Gastrocnemius medialis (tissue), 4 donors: ENCODE results near the gene GCN1. TPM values are rescaled to one million over a fixed set of nuclear protein-coding genes. Genes with fewer than 3 reads are reported as not detected.
"Not testable (repeated sequence)": the region's sequence is repeated elsewhere in the genome, so short reads cannot be mapped to it uniquely, and the experiment has no call there.

Experiments used
- ATAC-seq, 2 donors: fragments of 150-250 bp; one replicate each; pipeline ENCODE4 v1.9.1; 2016
- DNase-seq, 2 donors: peaks; one replicate each; pipeline ENCODE4 v3.0.0-alpha.2; 2019
- H3K27ac ChIP-seq, 4 donors: fragments of 200-600 bp; sonication (generic); 1 replicate in 1 of 4; 2 replicates in 3 of 4; pipeline ENCODE4 v1.5.1; 2016 to 2018; ENCODE audit warnings: mild to moderate bottlenecking in 2 of 4, moderate library complexity in 1 of 4
- H3K27me3 ChIP-seq, 3 donors: fragments of 200-600 bp; sonication (generic) in 2 of 3; 1 replicate in 1 of 3; 2 replicates in 2 of 3; pipeline versions ENCODE4 v1.5.1 to v1.6.0; 2016 to 2019; ENCODE audit warnings: mild to moderate bottlenecking in 1 of 3, moderate library complexity in 1 of 3
- H3K36me3 ChIP-seq, 2 donors: fragments of 200-600 bp; sonication (generic) in 1 of 2; one replicate each; pipeline ENCODE4 v1.5.1; 2017 to 2018
- H3K4me1 ChIP-seq, 2 donors: fragments of 200-600 bp; sonication (generic) in 1 of 2; one replicate each; pipeline ENCODE4 v1.5.1; 2016 to 2017; ENCODE audit warnings: mild to moderate bottlenecking in 2 of 2
- H3K4me3 ChIP-seq, 4 donors: fragments of 200-600 bp; sonication (generic) in 3 of 4; 1 replicate in 1 of 4; 2 replicates in 3 of 4; pipeline ENCODE4 v1.5.1; 2016 to 2019; ENCODE audit warnings: mild to moderate bottlenecking in 2 of 4
- H3K9me3 ChIP-seq, 3 donors: fragments of 200-600 bp; sonication (generic) in 2 of 3; 1 replicate in 1 of 3; 2 replicates in 2 of 3; pipeline ENCODE4 v1.5.1; 2016 to 2019
- CTCF ChIP-seq, 5 experiments: fragments of 450-650 bp in 3 of 5; fragments of 200-600 bp in 2 of 5; sonication (generic) in 2 of 5; IDR thresholded peaks in 4 of 5; conservative IDR thresholded peaks in 1 of 5; 1 replicate in 4 of 5; 2 replicates in 1 of 5; pipeline ENCODE4 v1.5.1; 2016 to 2019; ENCODE audit warnings: antibody characterized with exemption in 5 of 5, mild to moderate bottlenecking in 3 of 5, moderate library complexity in 3 of 5
- POLR2A ChIP-seq, 2 donors: fragments of 450-650 bp; IDR thresholded peaks; one replicate each; pipeline ENCODE4 v1.6.1; 2017; ENCODE audit warnings: antibody characterized with exemption in 2 of 2, mild to moderate bottlenecking in 2 of 2, moderate library complexity in 2 of 2
- in situ Hi-C, 4 donors: fragments of 200-750 bp; cut with MboI; loops; one replicate each; pipeline versions ENCODE4 v1.15.0 to v1.8.0; 2017; ENCODE audit warnings: low sequenced_read_pairs in 4 of 4
- intact Hi-C: fragments of 100-400 bp; cut with DNase I; formaldehyde crosslinking; loops from one replicate; pipeline ENCODE4 v1.15.1; 2023; ENCODE audit warnings: low total_unique reads
- total RNA-seq, 4 donors: library from RNA; depleted of rRNA; stranded (reverse); fragments of >200 nt; gene quantifications; one replicate each; pipeline versions ENCODE4 v1.1.0 to v1.2.3, GENCODE V29; 2016

GCN1 gene
- total RNA-seq, 4 donors from 2014 or later, result 58.2 to 99.7 (median 87.4) TPM

- in situ Hi-C loops, result no loop called here
- peaks cover 0 to 52% of the 10 kb centered on the region in 2 donors for H3K36me3 ChIP-seq
- intact Hi-C loops, result loop anchor here (10.0 kb wide), 1 partner anchor 1835 kb away; the partner anchor contains the start of genes SUDS3 and TAOK3
- no peak for TF ChIP-seq CTCF (IDR thresholded peaks at IDR 0.05 in 4 of 5, conservative IDR thresholded peaks at IDR 0.05 in 1 of 5)
- TF ChIP-seq POLR2A (IDR thresholded peaks at IDR 0.05), result no peak
- DNase-seq (no peak), ATAC-seq (no peak)
- no peak overlapping the region for H3K4me3 ChIP-seq
- no peak overlapping the region for H3K27ac ChIP-seq
- no peaks in the 10 kb centered on the region for H3K9me3 ChIP-seq
- H3K27me3 ChIP-seq, result no peaks in the 10 kb centered on the region
- no peaks in the 10 kb centered on the region for H3K4me1 ChIP-seq
Observed at GRCh38 chr12:120209851-120210250, 15.3 kb upstream of the GCN1 start.

GRCh38 chr12:120207227-120207626 is 12.7 kb upstream of the GCN1 start:
- ATAC-seq (no peak), DNase-seq (no peak)
- no peak for TF ChIP-seq CTCF (IDR thresholded peaks at IDR 0.05 in 4 of 5, conservative IDR thresholded peaks at IDR 0.05 in 1 of 5)
- Histone ChIP-seq H3K4me1 (no peaks in the 10 kb centered on the region), H3K27ac (no peak overlapping the region), H3K4me3 (no peak overlapping the region), H3K27me3 (no peaks in the 10 kb centered on the region), H3K36me3 (peaks cover 0 to 25% of the 10 kb centered on the region in 2 donors), H3K9me3 (no peaks in the 10 kb centered on the region)
- in situ Hi-C loops, result no loop called here
- intact Hi-C loops, result loop anchor here (10.0 kb wide), 1 partner anchor 1832 kb away; the partner anchor contains the start of genes SUDS3 and TAOK3

GRCh38 chr12:120206781-120207180 is 12.3 kb upstream of the GCN1 start:
- H3K4me3 ChIP-seq, in situ Hi-C loops, H3K27me3 ChIP-seq, H3K9me3 ChIP-seq, H3K4me1 ChIP-seq, DNase-seq, H3K27ac ChIP-seq, ATAC-seq: not testable (repeated sequence)
- peaks cover 0 to 21% of the 10 kb centered on the region in 2 donors for H3K36me3 ChIP-seq
- intact Hi-C loops, result loop anchor here (10.0 kb wide), 1 partner anchor 1832 kb away; the partner anchor contains the start of genes SUDS3 and TAOK3

GRCh38 chr12:120206228-120206627 is 11.7 kb upstream of the GCN1 start:
- DNase-seq, result no peak
- Histone ChIP-seq H3K36me3 (peaks cover 0 to 15% of the 10 kb centered on the region in 2 donors), H3K27me3 (no peaks in the 10 kb centered on the region), H3K9me3 (no peaks in the 10 kb centered on the region), H3K4me1 (peaks cover 0 to 3% of the 10 kb centered on the region in 2 donors), H3K4me3 (no peak overlapping the region), H3K27ac (no peak overlapping the region)
- in situ Hi-C loops (no loop called here), intact Hi-C loops (loop anchor here (10.0 kb wide), 1 partner anchor 1831 kb away; the partner anchor contains the start of genes SUDS3 and TAOK3)
- TF ChIP-seq POLR2A (IDR thresholded peaks at IDR 0.05) (no peak), CTCF (IDR thresholded peaks at IDR 0.05 in 4 of 5, conservative IDR thresholded peaks at IDR 0.05 in 1 of 5) (no peak)
- no peak for ATAC-seq

GRCh38 chr12:120204171-120204570 is 9.7 kb upstream of the GCN1 start:
- no peak for DNase-seq
- no peak for TF ChIP-seq POLR2A (IDR thresholded peaks at IDR 0.05)
- no peak for TF ChIP-seq CTCF (IDR thresholded peaks at IDR 0.05 in 4 of 5, conservative IDR thresholded peaks at IDR 0.05 in 1 of 5)
- in situ Hi-C loops, result no loop called here
- intact Hi-C loops, result loop anchor here (10.0 kb wide), 1 partner anchor 1829 kb away; the partner anchor contains the start of genes SUDS3 and TAOK3
- no peaks in the 10 kb centered on the region for H3K9me3 ChIP-seq
- H3K36me3 ChIP-seq, result peaks cover 0 to 5% of the 10 kb centered on the region in 2 donors
- H3K27me3 ChIP-seq, result no peaks in the 10 kb centered on the region
- H3K4me1 ChIP-seq, result peaks cover 11 to 16% of the 10 kb centered on the region in 2 donors
- no peak for ATAC-seq
- no peak overlapping the region for H3K27ac ChIP-seq
- H3K4me3 ChIP-seq, result no peak overlapping the region
